Activated B cell treated with CpG ODN at 0.5 μM for 24 hours (primary cell): ENCODE results near the gene ZNF664. TPM values are rescaled to one million over a fixed set of nuclear protein-coding genes. Genes with fewer than 3 reads are reported as not detected.

Experiments
- ATAC-seq: fragments of 200-7000 bp; cut with Tn5 transposase; one replicate; pipeline ENCODE4 v1.10.0; 2021; ENCODE audit warnings: low read depth, mild to moderate bottlenecking, moderate library complexity
- CTCF ChIA-PET: fragments of 350-600 bp; sonication (Branson Sonifier 250); formaldehyde crosslinking; loops from one replicate; lab custom pipeline; 2021; ENCODE audit warnings: antibody characterized with exemption; lab: Charles Lee
- POLR2A ChIA-PET: fragments of 350-600 bp; sonication (Branson Sonifier 250); formaldehyde crosslinking; loops from one replicate; lab custom pipeline; 2021; ENCODE audit warnings: antibody characterized with exemption; lab: Charles Lee
- DNase-seq: peaks from one replicate; pipeline ENCODE4 v3.0.0; 2022
- H3K27ac Mint-ChIP-seq: one replicate; pipeline ENCODE4 v1.8.0; 2020; ENCODE audit warnings: mixed read lengths
- H3K27me3 Mint-ChIP-seq: one replicate; pipeline ENCODE4 v1.8.0; 2021; ENCODE audit warnings: mixed read lengths
- H3K36me3 Mint-ChIP-seq: one replicate; pipeline ENCODE4 v1.8.0; 2021; ENCODE audit warnings: low read depth, mixed read lengths
- H3K4me1 Mint-ChIP-seq: one replicate; pipeline ENCODE4 v1.8.0; 2021; ENCODE audit warnings: mixed read lengths
- H3K4me3 Mint-ChIP-seq: one replicate; pipeline ENCODE4 v1.8.0; 2020; ENCODE audit warnings: mild to moderate bottlenecking, mixed read lengths
- H3K9me3 Mint-ChIP-seq: one replicate; pipeline ENCODE4 v1.8.0; 2020; ENCODE audit warnings: mixed read lengths
- CTCF ChIP-seq: fragments of 200-600 bp; IDR thresholded peaks from one replicate; pipeline ENCODE4 v1.8.0; 2022; ENCODE audit warnings: antibody characterized with exemption, mild to moderate bottlenecking
- intact Hi-C: fragments of 100-400 bp; cut with micrococcal nuclease; formaldehyde crosslinking; loops from one replicate; pipeline ENCODE4 v1.15.1; 2024
- total RNA-seq: library from RNA; stranded (reverse); gene quantifications from 2 replicates; pipeline ENCODE4 v1.2.3, GENCODE V29; 2022

ZNF664 gene
- total RNA-seq, 1 donor from 2014 or later = 40.7 TPM

DNA sequence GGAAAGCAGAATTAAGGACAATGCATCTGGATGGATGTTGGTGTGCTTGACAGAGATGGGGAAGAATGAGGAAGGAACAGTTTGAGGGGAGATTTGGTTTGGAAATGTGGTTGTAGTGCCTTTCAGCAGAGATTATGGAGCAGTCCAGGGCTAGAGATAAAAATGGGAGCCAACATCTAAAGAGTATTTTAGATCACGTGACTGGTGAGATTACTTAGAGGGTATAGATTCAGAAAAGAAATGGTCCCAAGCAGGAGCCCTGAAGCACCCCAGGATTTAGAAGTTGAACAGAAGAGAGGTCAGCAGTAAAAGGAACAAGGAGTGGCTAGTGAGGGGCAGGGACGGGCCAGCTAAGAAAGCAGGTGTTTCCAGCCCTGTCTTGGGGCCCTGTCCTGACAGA, 29.6 kb downstream of the ZNF664 start:
- no peak overlapping the region for H3K4me3 Mint-ChIP-seq
- intact Hi-C loops = no loop called here
- POLR2A ChIA-PET = no interaction called here
- H3K4me1 Mint-ChIP-seq = peaks cover 19% of the 10 kb centered on the region
- H3K27ac Mint-ChIP-seq = no peak overlapping the region
- peaks cover 16% of the 10 kb centered on the region for H3K36me3 Mint-ChIP-seq
- DNase-seq (no peak), ATAC-seq (no peak)
- no peaks in the 10 kb centered on the region for H3K27me3 Mint-ChIP-seq
- H3K9me3 Mint-ChIP-seq = no peaks in the 10 kb centered on the region
- CTCF ChIA-PET = no interaction called here
- no peak for TF ChIP-seq CTCF

- intact Hi-C loops = no loop called here
- H3K4me1 Mint-ChIP-seq = peaks cover 30% of the 10 kb centered on the region
- ChIA-PET POLR2A (no interaction called here), CTCF (interaction anchor here (1.4 kb wide), 1 partner anchor 29 kb away, joined by 3 read pairs; no protein-coding TSS in a partner anchor)
- H3K9me3 Mint-ChIP-seq = no peaks in the 10 kb centered on the region
- H3K27me3 Mint-ChIP-seq = no peaks in the 10 kb centered on the region
- ATAC-seq (no peak), DNase-seq (no peak)
- H3K36me3 Mint-ChIP-seq = peaks cover 11% of the 10 kb centered on the region
- H3K4me3 Mint-ChIP-seq = no peak overlapping the region
- H3K27ac Mint-ChIP-seq = no peak overlapping the region
- TF ChIP-seq CTCF = no peak
Observed at GRCh38 chr12:124004233-124004875, 31.3 kb downstream of the ZNF664 start.

DNA sequence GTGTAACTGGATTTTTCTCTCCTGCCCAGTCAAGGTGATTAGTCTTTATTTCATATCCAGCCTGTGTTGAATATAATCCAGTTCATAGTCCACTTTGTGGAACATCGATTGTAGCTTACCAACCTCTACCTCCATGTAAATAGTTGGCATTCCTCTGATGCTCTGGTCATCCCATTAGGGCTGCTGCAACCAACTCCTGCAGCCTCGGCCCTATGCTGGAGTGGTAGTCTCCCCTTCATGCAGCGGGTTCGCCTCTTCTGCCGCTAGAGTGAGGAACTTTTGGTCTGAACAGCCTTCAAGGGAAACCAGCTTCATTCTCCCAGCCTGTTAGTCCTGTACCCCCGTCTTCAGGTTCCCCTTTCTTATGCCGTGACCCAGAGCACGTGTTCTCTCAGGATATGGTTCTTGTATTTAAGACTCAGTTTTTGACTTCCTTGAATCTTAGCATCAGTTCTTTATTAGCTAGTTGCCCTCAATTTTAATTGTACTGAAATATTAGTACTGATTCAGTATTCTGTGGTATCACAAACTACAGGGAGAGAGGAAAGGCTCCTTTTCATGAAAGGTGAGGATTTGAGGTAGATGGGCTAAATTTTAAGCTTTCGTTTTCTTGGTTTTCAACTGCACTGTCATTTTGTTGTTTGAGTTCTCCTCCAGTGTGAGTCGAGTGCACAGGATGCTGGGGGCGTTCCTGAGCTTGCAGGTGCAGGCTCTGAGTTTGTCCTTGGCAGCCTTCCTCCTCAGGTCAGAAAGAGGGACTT, 33.2 kb downstream of the ZNF664 start:
- no peak for DNase-seq
- Mint-ChIP-seq H3K4me3 (peak overlapping the region; percentile 46), H3K9me3 (no peaks in the 10 kb centered on the region), H3K27ac (peak overlapping the region; percentile 77), H3K27me3 (no peaks in the 10 kb centered on the region), H3K4me1 (peaks cover 30% of the 10 kb centered on the region), H3K36me3 (peaks cover 20% of the 10 kb centered on the region)
- TF ChIP-seq CTCF = no peak
- intact Hi-C loops = no loop called here
- ATAC-seq = peak; percentile 73
- ChIA-PET CTCF (interaction anchor here (1.4 to 1.6 kb wide), 2 partner anchors 26 to 765 kb away, joined by 3 to 10 read pairs; no protein-coding TSS in a partner anchor), POLR2A (interaction anchor here (0.5 to 0.6 kb wide), 2 partner anchors 905 to 915 kb away, joined by 4 read pairs; no protein-coding TSS in a partner anchor)

DNA sequence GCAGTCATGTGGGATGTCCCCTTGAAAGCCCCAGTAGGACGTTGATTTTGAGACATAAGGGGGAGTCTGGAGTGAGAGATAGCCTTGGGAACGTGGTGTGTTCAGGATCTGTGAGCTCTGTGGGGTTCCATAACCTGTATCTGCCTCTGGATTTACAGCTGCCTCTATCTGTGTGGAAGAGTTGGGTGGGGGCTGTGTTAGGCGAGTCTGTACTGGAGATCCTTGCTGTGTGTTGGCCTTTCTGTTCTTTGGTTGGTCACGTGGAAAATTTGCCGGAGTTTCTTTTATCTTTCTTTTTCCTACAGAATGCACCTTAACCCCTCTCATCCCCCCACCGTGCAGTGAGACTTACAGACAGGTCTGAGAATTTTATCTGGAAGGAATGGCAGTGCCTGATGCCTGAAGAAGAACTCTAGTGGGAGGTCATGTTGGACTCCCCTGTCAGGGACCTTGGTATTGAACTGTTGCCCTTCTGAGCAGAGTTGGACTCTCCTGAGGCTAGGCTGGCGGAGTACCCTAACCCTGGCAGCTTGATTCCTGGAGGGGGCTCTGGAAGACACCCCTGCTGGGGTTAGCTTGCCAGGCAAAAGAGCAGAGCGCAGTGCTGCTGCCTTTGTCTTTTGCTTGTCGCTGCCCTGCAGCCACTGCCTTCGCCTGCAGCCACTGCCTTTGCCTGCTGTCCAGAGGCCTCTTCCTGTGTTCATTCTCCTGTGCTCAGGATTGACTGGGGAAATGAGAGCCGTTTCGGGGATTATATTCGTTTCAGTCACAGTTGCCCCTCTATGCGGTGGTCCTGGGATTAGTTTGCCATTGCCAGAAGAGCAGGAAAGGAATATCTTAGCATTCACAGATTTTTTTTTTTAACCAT, 34.1 kb downstream of the ZNF664 start:
- no peak for DNase-seq
- peak overlapping the region; percentile 77 for H3K27ac Mint-ChIP-seq
- ChIA-PET POLR2A (interaction anchor here (0.6 kb wide), 2 partner anchors 335 to 915 kb away, joined by 3 to 4 read pairs; no protein-coding TSS in a partner anchor), CTCF (interaction anchor here (1.4 to 1.6 kb wide), 2 partner anchors 25 to 764 kb away, joined by 3 to 10 read pairs; no protein-coding TSS in a partner anchor)
- intact Hi-C loops = no loop called here
- no peak for TF ChIP-seq CTCF
- no peak for ATAC-seq
- peaks cover 27% of the 10 kb centered on the region for H3K36me3 Mint-ChIP-seq
- peaks cover 30% of the 10 kb centered on the region for H3K4me1 Mint-ChIP-seq
- H3K9me3 Mint-ChIP-seq = no peaks in the 10 kb centered on the region
- peak overlapping the region; percentile 46 for H3K4me3 Mint-ChIP-seq
- H3K27me3 Mint-ChIP-seq = no peaks in the 10 kb centered on the region
